HG02623 (cell line): Measurements from ENCODE around the gene ZNF600.
"Not testable (repeated sequence)": the region's sequence is repeated elsewhere in the genome, so short reads cannot be mapped to it uniquely, and the experiment has no call there.

Experiments
- ATAC-seq: cut with Tn5 transposase; IDR thresholded peaks from one replicate; pipeline ENCODE4 v1.9.1; 2021; ENCODE audit warnings: moderate library complexity; ENCODE audit not compliant: unreplicated experiment

The ZNF600 gene

DNA sequence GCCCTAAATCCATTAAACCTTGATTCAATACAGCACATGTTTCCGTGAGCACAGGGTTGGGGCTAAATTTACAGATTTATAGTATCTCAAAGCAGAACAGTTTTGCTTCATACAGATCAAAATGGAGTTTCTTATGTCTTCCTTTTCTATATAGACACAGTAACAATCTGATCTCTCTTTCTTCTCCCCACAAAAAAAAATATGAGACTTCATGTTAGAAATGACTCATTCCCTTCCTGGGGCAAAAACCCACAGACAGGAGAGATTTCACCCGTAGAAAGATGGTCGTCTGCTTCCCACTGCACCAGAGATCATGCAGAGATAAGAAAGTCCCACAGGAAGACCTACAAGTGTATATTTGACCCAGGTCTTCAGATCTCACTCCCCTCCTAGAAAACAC is 44.1 kb downstream of the ZNF600 start:
- no peak for ATAC-seq

GRCh38 chr19:52741951-52742485 is 44.6 kb downstream of the ZNF600 start:
- ATAC-seq, result no peak

DNA sequence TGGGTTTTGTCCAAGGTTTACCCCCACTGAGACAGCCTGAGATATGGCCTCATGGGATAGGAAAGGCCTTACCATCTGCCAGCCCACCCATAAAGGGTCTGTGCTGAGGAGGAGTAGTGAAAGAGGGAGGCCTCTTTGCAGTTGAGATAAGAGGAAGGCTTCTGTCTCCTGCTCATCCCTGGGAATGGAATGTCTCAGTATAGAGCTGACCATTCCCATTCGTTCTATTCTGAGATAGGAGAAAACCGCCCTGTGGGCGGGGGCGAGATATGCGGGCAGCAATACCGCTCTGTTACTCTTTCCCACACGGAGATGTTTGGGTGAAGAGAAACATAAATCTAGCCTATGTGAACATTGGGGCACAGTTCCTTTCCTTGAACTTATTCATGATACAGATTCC is 45.2 kb downstream of the ZNF600 start:
- ATAC-seq, result not testable (repeated sequence)

- no peak for ATAC-seq
Measured at GRCh38 chr19:52739576-52739975, 47.0 kb downstream of the ZNF600 start.

DNA sequence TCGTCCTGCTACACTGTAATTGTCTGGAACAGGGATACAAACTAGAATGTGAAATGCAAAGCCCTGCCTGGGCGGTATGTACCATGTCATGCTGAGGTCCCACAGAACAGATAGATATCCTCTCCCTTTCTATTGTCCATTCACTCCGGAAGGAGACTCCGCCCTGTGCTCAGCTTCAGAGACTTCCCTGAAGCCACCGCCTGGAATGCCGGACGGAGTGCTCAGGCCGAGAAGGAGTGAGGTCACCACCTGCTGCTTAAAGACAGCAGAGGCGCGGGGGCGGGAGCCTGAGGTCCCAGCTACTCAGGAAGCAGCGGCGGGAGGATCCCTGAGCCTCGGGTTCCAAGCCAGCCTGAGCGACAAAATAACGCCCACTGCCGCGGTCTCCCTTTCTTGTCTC is 50.9 kb downstream of the ZNF600 start:
- no peak for ATAC-seq

DNA sequence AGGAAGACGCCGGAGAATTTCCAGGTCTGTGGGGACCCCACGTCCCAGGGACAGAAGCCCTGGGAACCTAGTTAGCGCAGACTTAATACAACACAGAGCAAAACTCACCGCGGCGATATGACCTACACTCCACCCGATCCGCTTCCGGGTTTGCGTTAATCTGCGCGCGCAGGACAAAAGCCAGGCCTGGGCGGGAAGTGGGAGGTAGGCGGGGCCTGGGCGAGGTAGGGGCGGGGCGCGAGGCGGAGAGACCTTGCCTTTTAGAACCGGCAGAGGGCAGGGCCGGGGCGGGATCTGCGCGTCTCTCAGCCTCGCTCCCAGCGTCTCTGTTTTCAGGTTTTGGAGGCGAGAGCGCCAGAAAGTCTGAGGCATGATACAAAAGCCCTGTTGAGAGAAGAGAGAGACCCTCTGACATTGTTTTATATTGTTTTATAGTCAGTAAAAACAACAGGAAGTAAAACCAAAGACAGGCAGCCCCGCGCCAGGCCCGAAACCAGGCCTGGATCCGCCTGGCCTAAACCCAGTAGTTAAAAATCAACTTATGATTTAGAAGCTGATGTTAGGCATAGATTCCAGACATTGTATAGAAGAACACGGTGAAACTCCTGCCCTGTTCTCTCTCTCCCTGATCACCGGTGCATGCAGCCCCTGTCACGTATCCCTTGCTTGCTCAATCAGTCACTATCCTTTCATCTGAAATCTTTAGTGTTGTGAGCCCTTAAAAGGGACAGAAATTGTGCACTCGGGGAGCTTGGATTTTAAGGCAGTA is 51.5 kb downstream of the ZNF600 start, which contains the start of gene ZNF611:
ZNF611 (minus strand) TSS at position 152 of the 769 bp plus-strand sequence. CDS start 19,150 bp downstream, outside the sequence.
- ATAC-seq, result peak; percentile 88

- ATAC-seq, result peak; percentile 22
Measured at GRCh38 chr19:52734331-52734892, 52.2 kb downstream of the ZNF600 start.

- ATAC-seq, result not testable (repeated sequence)
Measured at GRCh38 chr19:52726051-52726450, 60.5 kb downstream of the ZNF600 start.

- no peak for ATAC-seq
Measured at GRCh38 chr19:52725528-52725961, 61.0 kb downstream of the ZNF600 start.

DNA sequence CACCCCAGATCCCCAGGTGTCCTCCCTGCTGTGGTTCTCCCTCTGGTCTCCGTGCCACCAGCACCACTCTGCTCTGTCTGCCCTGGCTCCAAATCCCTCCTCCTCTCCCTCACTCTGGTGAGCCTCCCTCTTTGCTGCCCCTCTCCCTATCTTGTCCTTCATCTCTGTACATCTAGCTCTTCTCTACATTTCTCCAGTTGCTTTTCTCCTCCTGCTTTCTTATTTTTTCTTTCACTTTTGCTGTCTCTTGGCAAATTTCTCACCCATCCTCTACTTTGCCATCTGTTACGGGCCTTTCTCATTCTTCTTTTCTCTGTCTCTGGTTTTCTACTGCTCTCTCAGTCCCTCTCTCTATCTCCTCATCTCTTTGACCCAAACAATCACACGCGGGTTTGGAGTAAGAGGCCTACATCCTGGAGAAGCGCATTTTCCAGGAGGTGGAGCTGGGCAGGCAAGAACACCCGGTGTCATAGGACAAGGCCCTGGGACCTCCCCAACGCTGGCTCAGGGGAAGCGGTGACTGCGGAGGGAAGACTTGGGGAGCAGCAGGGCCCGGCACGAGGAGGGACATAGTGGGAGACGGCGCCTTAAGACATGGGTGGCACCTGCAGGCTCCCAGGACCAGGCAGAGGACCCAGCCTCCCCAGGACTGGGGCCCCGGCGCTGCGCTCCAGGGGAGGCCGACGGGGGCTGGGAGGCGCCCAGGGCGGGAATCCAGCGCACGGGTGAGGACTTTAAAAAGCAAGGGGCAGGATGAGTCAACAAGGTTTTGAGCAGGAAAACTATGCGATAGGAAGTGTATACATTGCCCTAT is 61.7 kb downstream of the ZNF600 start:
- no peak for ATAC-seq

DNA sequence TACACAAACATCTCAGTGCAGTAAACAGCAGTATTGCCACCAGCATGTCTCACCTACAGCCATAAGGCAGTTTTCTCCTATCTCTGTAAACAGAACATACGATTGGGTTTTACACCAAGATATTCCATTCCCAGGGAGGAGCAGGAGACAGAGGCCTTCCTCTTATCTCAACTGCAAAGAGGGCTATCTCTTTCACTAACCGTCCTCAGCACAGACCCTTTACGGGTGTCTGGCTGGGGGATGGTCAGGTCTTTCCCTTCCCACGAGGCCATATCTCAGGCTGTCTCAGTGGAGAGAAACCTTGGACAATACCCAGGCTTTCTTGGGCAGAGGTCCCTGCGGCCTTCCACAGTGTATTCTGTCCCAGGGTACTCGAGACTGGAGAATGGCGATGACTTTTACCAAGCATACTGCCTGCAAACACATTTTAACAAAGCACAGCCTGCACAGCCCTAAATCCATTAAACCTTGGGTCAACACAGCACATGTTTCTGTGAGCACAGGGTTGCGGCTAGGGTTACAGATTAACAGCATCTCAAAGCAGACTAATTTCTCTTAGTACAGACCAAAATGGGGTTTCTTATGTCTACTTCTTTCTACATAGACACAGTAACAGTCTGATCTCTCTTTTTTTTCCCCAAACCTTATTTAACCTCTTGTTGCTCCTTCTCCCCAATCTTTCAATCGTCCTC is 62.5 kb downstream of the ZNF600 start:
- not testable (repeated sequence) for ATAC-seq

DNA sequence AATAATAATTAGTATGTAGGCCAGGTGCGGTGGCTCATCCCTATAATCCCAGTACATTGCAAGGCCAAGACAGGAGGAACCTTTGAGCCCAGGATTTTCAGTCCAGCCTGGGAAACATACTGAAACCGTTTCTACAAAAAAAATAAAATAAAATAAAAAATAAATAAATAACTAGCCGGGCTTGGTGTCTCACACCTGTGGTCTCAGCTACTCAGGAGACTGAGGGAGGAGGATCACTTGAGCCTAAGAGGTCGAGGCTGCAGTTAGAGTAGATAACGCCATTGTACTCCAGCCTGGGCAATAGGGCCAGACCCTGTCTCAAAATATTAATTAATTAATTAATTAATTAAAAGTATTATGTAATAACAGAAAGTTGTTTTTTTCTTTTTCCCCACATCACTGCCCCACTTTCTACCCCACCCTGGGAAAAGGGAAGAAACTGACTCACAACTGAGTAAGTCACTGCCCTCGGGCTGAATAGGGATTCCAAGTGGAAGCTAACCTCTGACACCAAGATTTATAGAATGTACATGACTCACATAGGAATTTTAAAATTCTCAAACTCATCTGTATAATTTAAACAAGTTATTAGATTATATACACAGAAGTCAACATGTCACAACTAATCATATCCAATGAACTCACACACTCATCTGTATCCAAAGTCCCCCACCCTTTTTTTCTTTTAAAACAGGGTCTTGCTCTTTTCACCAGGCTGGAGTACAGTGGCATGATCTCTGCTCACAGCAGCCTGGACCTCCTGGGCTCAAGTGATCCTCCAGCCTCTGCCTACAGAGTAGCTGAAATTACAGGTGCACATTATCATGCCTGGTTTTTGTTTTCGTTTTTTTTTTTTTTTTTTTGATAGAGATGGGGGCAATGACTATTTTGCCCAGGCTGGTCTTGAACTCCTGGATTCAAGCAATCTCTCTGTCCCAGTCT is 64.3 kb downstream of the ZNF600 start:
- ATAC-seq, result no peak

DNA sequence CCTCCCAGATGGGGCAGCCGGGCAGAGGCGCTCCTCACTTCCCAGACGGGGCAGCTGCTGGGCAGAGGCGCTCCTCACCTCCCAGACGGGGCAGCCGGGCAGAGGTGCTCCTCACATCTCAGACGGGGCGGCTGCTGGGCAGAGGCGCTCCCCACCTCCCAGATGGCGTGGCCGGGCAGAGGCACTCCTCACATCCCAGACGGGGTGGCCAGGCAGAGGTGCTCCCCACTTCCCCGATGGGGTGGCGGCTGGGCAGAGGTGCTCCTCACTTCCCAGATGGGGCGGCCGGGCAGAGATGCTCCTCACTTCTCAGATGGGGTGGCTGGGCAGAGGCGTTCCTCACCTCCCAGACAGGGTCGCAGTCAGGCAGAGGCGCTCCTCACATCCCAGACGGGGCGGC is 66.0 kb downstream of the ZNF600 start:
- ATAC-seq, result not testable (repeated sequence)

- no peak for ATAC-seq
Measured at GRCh38 chr19:52716522-52716921, 70.1 kb downstream of the ZNF600 start.

GRCh38 chr19:52715902-52716301 is 70.7 kb downstream of the ZNF600 start:
- ATAC-seq, result not testable (repeated sequence)

GRCh38 chr19:52715330-52715729 is 71.3 kb downstream of the ZNF600 start:
- ATAC-seq, result not testable (repeated sequence)
